ENCODE measurements around the gene BMPR1B.
"Not testable (repeated sequence)": the region's sequence is repeated elsewhere in the genome, so short reads cannot be mapped to it uniquely, and the experiment has no call there.

The BMPR1B gene

GRCh38 chr4:94763500-94763899 lies 5.7 kb downstream of the BMPR1B start:
- DNase-seq: no peak

- DNase-seq: no peak
Observed at GRCh38 chr4:94764069-94764468, 6.3 kb downstream of the BMPR1B start.

GRCh38 chr4:94765174-94765573 lies 7.4 kb downstream of the BMPR1B start:
- DNase-seq: no peak

GRCh38 chr4:94765648-94766047 lies 7.9 kb downstream of the BMPR1B start:
- no peak for DNase-seq

GRCh38 chr4:94766856-94767255 lies 9.1 kb downstream of the BMPR1B start:
- peak; percentile 63 for DNase-seq

GRCh38 chr4:94767446-94767845 lies 9.7 kb downstream of the BMPR1B start:
- no peak for DNase-seq

GRCh38 chr4:94782707-94783106 lies 25.0 kb downstream of the BMPR1B start:
- DNase-seq: no peak

- no peak for DNase-seq
Observed at GRCh38 chr4:94791701-94792100, 33.9 kb downstream of the BMPR1B start.

GRCh38 chr4:94798808-94799207 lies 41.1 kb downstream of the BMPR1B start:
- no peak for DNase-seq

- DNase-seq: no peak
Observed at GRCh38 chr4:94801016-94801415, 43.3 kb downstream of the BMPR1B start.

- DNase-seq: no peak
Observed at GRCh38 chr4:94802091-94802490, 44.3 kb downstream of the BMPR1B start.

GRCh38 chr4:94803181-94803580 lies 45.4 kb downstream of the BMPR1B start:
- DNase-seq: no peak

GRCh38 chr4:94804650-94805049 lies 46.9 kb downstream of the BMPR1B start:
- DNase-seq: no peak

- no peak for DNase-seq
Observed at GRCh38 chr4:94806376-94806775, 48.6 kb downstream of the BMPR1B start.

GRCh38 chr4:94811643-94812042 lies 53.9 kb downstream of the BMPR1B start:
- no peak for DNase-seq

- peak; percentile 70 for DNase-seq
Observed at GRCh38 chr4:94813221-94813620, 55.5 kb downstream of the BMPR1B start.

GRCh38 chr4:94814237-94814636 lies 56.5 kb downstream of the BMPR1B start:
- no peak for DNase-seq

- DNase-seq: peak; percentile 29
Observed at GRCh38 chr4:94819371-94820168, 61.8 kb downstream of the BMPR1B start.

GRCh38 chr4:94826206-94826605 lies 68.5 kb downstream of the BMPR1B start:
- peak; percentile 29 for DNase-seq

GRCh38 chr4:94827481-94828110 lies 69.8 kb downstream of the BMPR1B start:
- peak; percentile 48 for DNase-seq

- no peak for DNase-seq
Observed at GRCh38 chr4:94828882-94829281, 71.1 kb downstream of the BMPR1B start.

GRCh38 chr4:94831607-94832006 lies 73.9 kb downstream of the BMPR1B start:
- DNase-seq: no peak

- not testable (repeated sequence) for DNase-seq
Observed at GRCh38 chr4:94832329-94832728, 74.6 kb downstream of the BMPR1B start.

- DNase-seq: no peak
Observed at GRCh38 chr4:94833394-94833793, 75.6 kb downstream of the BMPR1B start.

GRCh38 chr4:94834501-94834900 lies 76.7 kb downstream of the BMPR1B start:
- DNase-seq: no peak

All from DMS53 (cell line).